ENCODE measurements around the gene CDKN2A. TPM values are rescaled to one million over a fixed set of nuclear protein-coding genes. Genes with fewer than 3 reads are reported as not detected.

Gene CDKN2A
- total RNA-seq (2022; extraction: Qiagen RNA extraction), result not detected in 5 replicates

DNA sequence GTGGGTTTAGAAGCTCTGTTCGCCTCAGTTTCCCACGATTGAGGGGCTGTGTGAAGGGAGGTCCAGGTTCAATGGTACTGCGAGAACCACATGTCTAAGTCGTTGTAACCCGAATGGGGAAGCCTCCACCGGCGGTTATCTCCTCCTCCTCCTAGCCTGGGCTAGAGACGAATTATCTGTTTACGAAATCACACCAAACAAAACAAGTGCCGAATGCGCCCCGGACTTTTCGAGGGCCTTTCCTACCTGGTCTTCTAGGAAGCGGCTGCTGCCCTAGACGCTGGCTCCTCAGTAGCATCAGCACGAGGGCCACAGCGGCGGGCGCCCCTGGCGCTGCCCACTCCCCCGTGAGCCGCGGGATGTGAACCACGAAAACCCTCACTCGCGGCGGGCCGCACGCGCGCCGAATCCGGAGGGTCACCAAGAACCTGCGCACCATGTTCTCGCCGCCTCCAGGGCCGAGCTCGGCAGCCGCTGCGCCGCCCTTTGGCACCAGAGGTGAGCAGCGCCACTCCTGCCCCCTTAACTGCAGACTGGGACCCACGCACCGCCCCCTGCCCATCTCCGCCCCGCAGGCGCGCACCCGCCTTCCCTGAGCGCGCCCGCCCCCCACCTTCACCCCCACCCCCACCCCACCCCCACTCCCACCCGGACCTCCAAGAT, at the start of gene CDKN2A:
CDKN2A (minus strand) TSS at position 500 of the 663 bp plus-strand sequence.

DNA sequence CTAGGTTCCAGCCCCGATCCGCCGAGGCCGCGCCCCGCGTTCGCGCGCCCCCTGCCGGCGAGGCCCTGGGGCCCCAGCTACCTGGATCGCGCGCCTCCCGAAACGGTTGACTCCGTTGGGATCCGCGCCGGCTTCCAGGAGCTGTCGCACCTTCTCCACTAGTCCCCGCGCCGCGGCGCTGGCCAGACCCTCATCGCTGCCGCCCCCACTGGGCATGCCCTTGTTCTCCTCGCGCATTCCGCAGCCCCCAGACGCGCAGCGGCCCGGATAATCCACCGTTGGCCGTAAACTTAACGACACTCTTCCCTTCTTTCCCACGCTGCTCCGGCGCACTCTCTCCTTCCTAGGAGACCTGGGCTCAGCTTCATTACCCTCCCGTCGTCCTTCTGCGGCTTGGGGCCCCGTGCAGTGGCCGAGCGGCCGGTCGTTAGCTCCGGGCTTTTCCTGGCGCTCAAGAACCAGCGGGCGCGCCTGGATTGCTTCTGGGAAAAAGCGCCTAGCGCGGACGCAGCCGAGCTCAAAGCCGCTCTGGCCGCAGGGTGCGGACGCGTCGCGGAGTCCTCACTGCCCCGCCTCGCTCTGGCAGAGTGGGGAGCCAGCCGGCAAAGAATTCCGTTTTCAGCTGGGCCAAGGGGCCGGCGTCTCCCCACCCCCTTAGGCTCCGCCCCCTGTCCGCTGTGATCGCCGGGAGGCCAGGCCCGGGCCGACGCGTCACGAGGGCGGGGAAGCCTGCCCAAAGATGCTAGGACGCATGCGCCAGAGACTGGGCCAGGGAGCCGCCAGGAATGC, 14.7 kb upstream of the CDKN2A start, which contains the start of gene CDKN2B:
CDKN2B (minus strand) TSS at position 589 of the 789 bp plus-strand sequence; CDS start at position 237, 352 bp downstream.

DNA sequence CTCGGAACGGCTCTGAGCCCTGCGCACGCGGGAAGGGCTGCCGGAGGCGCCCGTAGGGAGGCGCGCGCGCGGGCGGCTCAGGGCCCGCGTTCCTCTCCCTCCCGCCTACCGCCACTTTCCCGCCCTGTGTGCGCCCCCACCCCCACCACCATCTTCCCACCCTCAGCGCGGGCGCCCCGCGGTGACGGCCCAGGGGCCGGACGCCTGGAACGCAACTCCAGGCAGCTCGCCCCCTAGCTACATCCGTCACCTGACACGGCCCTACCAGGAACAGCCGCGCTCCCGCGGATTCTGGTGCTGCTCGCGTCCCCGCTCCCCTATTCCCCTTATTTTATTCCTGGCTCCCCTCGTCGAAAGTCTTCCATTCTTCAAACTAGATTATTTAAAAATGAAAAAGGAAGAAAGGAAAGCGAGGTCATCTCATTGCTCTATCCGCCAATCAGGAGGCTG, 389 bp upstream of the CDKN2A start, which contains the start of gene CDKN2B-AS1:
CDKN2B-AS1 (plus strand) TSS at position 236 of the 450 bp plus-strand sequence.

Other genes with a start within 250 kb of the CDKN2A start
- gene MTAP, start 191.8 kb downstream of the CDKN2A start, total RNA-seq (2022; extraction: Qiagen RNA extraction), result 4.1 to 21.2 TPM (median 5.5 TPM) in 5 replicates
- not detected in 5 replicates for gene CDKN2B-AS1, start 399 bp upstream of the CDKN2A start, total RNA-seq (2022; extraction: Qiagen RNA extraction)
- not detected in 5 replicates for gene CDKN2B, start 14.9 kb upstream of the CDKN2A start, total RNA-seq (2022; extraction: Qiagen RNA extraction)

Measured in A549 treated with dexamethasone at 1 μM for 4 hours (cell line).